B cell (primary cell): Measurements from ENCODE around the gene PLEKHA7. TPM values are rescaled to one million over a fixed set of nuclear protein-coding genes. Genes with fewer than 3 reads are reported as not detected.

Experiments
- ATAC-seq: fragments of 200-7000 bp; cut with Tn5 transposase; one replicate; pipeline ENCODE4 v1.10.0; 2021; ENCODE audit warnings: low read depth, mild to moderate bottlenecking, moderate number of reproducible peaks, moderate library complexity
- CTCF ChIA-PET: fragments of 350-600 bp; sonication (Branson Sonifier 250); formaldehyde crosslinking; loops from one replicate; lab custom pipeline; 2021; ENCODE audit warnings: antibody characterized with exemption, inconsistent platforms; lab: Charles Lee
- POLR2A ChIA-PET: fragments of 350-600 bp; sonication (Branson Sonifier 250); formaldehyde crosslinking; loops from one replicate; lab custom pipeline; 2021; ENCODE audit warnings: antibody characterized with exemption; lab: Charles Lee
- DNase-seq: peaks from one replicate; pipeline ENCODE4 v3.0.0; 2013
- H2AFZ ChIP-seq: 2 replicates; pipeline ENCODE4 v1.6.1; 2012; ENCODE audit warnings: mild to moderate bottlenecking, low read depth, low read length; ENCODE audit not compliant: insufficient read depth, poor library complexity, severe bottlenecking
- H3K27ac ChIP-seq, 2 donors: 1 replicate in 1 of 2; 2 replicates in 1 of 2; pipeline ENCODE4 v1.5.1; 2012 to 2013; ENCODE audit warnings: low read length in 2 of 2, mild to moderate bottlenecking in 2 of 2, moderate library complexity in 1 of 2
- H3K27me3 ChIP-seq, 4 experiments: fragments of 200-600 bp in 1 of 4; sonication (generic) in 1 of 4; replicated peaks in 1 of 4; 1 replicate in 2 of 4; 2 replicates in 2 of 4; pipeline versions ENCODE4 v1.6.1 to v1.7.0; 2013 to 2016; ENCODE audit warnings: low read length in 3 of 4, mild to moderate bottlenecking in 2 of 4, mixed read lengths in 1 of 4, moderate library complexity in 1 of 4; ENCODE audit not compliant: insufficient read depth in 4 of 4, control insufficient read depth in 3 of 4; ENCODE audit errors: control extremely low read depth in 1 of 4
- H3K36me3 ChIP-seq, 2 experiments: replicated peaks in 1 of 2; 1 replicate in 1 of 2; 2 replicates in 1 of 2; pipeline versions ENCODE4 v1.6.1 to v1.7.1; 2013; ENCODE audit warnings: low read length in 1 of 2; ENCODE audit not compliant: insufficient read depth in 2 of 2, control insufficient read depth in 1 of 2; ENCODE audit errors: control extremely low read depth in 1 of 2, extremely low read depth in 1 of 2
- H3K4me1 ChIP-seq, 2 donors: fragments of 200-600 bp in 1 of 2; sonication (generic) in 1 of 2; 1 replicate in 1 of 2; 2 replicates in 1 of 2; pipeline versions ENCODE4 v1.5.1 to v1.6.1; 2013 to 2017; ENCODE audit warnings: low read length in 2 of 2; ENCODE audit not compliant: control insufficient read depth in 2 of 2, insufficient read depth in 2 of 2
- H3K4me2 ChIP-seq: replicated peaks from 2 replicates; pipeline ENCODE3; 2012; ENCODE audit warnings: mild to moderate bottlenecking, low read depth, low read length; ENCODE audit not compliant: poor library complexity, severe bottlenecking
- H3K4me3 ChIP-seq, 5 experiments: fragments of 200-600 bp in 1 of 5; sonication (generic) in 1 of 5; 1 replicate in 3 of 5; 2 replicates in 2 of 5; pipeline versions ENCODE4 v1.5.1 to v1.7.0; 2011 to 2016; ENCODE audit warnings: low read length in 4 of 5, mild to moderate bottlenecking in 4 of 5, low read depth in 2 of 5, control low read depth in 1 of 5, moderate library complexity in 1 of 5; ENCODE audit not compliant: insufficient read depth in 1 of 5; ENCODE audit errors: control extremely low read depth in 1 of 5, extremely low read depth in 1 of 5
- H3K79me2 ChIP-seq: fragments of 200-600 bp; sonication (generic); one replicate; pipeline ENCODE4 v1.6.0; 2016; ENCODE audit warnings: low read length; ENCODE audit not compliant: control insufficient read depth, insufficient read depth
- H3K9ac ChIP-seq: fragments of 200-600 bp; sonication (generic); 2 replicates; pipeline ENCODE4 v1.6.1; 2017; ENCODE audit warnings: mild to moderate bottlenecking, low read length, moderate library complexity
- H3K9me3 ChIP-seq, 3 donors: one replicate each; pipeline versions ENCODE4 v1.6.1 to v1.7.1; 2013; ENCODE audit warnings: low read length in 2 of 3; ENCODE audit not compliant: control insufficient read depth in 2 of 3, insufficient read depth in 1 of 3; ENCODE audit errors: control extremely low read depth in 1 of 3
- H4K20me1 ChIP-seq: 2 replicates; pipeline ENCODE4 v1.6.0; 2012; ENCODE audit warnings: mild to moderate bottlenecking, low read length; ENCODE audit not compliant: insufficient read depth, control insufficient read depth, poor library complexity, severe bottlenecking
- H3K27ac Mint-ChIP-seq: one replicate; pipeline ENCODE4 v1.8.0; 2021; ENCODE audit warnings: mixed read lengths
- H3K27me3 Mint-ChIP-seq: one replicate; pipeline ENCODE4 v1.8.0; 2021; ENCODE audit warnings: mixed read lengths
- H3K4me1 Mint-ChIP-seq: one replicate; pipeline ENCODE4 v1.8.0; 2021; ENCODE audit warnings: mixed read lengths
- H3K4me3 Mint-ChIP-seq: one replicate; pipeline ENCODE4 v1.8.0; 2021; ENCODE audit warnings: mixed read lengths
- H3K9me3 Mint-ChIP-seq: one replicate; pipeline ENCODE4 v1.8.0; 2022; ENCODE audit warnings: mixed read lengths; ENCODE audit not compliant: insufficient read depth
- EZH2 ChIP-seq: IDR thresholded peaks from 2 replicates; pipeline ENCODE4 v1.6.1; 2012; ENCODE audit warnings: borderline replicate concordance, low read depth, mild to moderate bottlenecking, moderate library complexity, low read length; ENCODE audit not compliant: insufficient read depth, poor library complexity, severe bottlenecking
- WGBS: methylation state at CpG from one replicate; pipeline ENCODE4 v1.1.5; 2013; ENCODE audit warnings: missing lambda C conversion rate; ENCODE audit not compliant: insufficient coverage; 5-methylcytosine and 5-hydroxymethylcytosine counted together
- intact Hi-C: fragments of 100-400 bp; cut with micrococcal nuclease; formaldehyde crosslinking; loops from one replicate; pipeline ENCODE4 v1.10.0; 2022
- polyA plus RNA-seq: library from polyadenylated mRNA; depleted of rRNA; stranded (reverse); fragments of >200 nt; gene quantifications from 2 replicates; pipeline ENCODE4 v1.2.3, GENCODE V29; 2012
- total RNA-seq, 2 donors: library from RNA; stranded (reverse); fragments of 120-200 nt in 1 of 2; gene quantifications; 1 replicate in 1 of 2; 2 replicates in 1 of 2; pipeline versions ENCODE4 v1.2.3 to v1.2.4, GENCODE V29; 2013 to 2022
- TF ChIP-seq, protein P1 (sequence below): fragments of 200-600 bp; IDR thresholded peaks from one replicate; pipeline ENCODE4 v1.8.0; 2022; ENCODE audit warnings: antibody characterized with exemption, mild to moderate bottlenecking

PLEKHA7 gene
- total and polyA plus RNA-seq, 2 donors (not counting 1 experiment from before 2014, with no cell fraction given) = 1.7 to 8.2 TPM

DNA sequence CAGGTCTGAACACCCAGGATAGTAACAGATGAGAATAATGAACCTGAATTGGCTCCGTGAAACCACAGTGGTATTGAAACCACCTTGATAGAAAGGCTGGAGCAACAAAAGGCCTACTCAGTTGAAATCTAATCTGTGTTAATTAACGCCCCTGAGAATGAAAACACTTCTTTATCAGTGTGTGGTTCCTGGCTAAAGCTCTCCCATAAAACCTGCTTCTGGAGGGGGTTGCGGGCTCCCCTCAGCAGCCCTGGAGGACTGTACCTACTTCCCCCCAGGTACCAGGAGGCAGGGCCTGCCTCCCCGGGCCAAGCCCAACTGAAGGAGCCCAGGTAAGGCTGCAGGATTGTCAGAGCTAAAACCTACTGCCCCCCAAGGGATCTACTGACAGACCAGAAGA, 54.6 kb downstream of the PLEKHA7 start:
- DNase-seq = no peak
- no peak for ATAC-seq
- no peaks in the 10 kb centered on the region for H3K27me3 ChIP-seq
- H3K27ac ChIP-seq = no peak overlapping the region
- H3K4me1 ChIP-seq = no peaks in the 10 kb centered on the region
- Mint-ChIP-seq H3K4me1 (no peaks in the 10 kb centered on the region), H3K27me3 (no peaks in the 10 kb centered on the region), H3K27ac (no peak overlapping the region), H3K4me3 (no peak overlapping the region), H3K9me3 (no peaks in the 10 kb centered on the region)
- H3K9me3 ChIP-seq = no peaks in the 10 kb centered on the region
- H3K4me2 ChIP-seq = no peak overlapping the region
- intact Hi-C loops = no loop called here
- H3K4me3 ChIP-seq = no peak overlapping the region
- H3K9ac ChIP-seq = no peak overlapping the region
- no peak overlapping the region for H2AFZ ChIP-seq
- H4K20me1 ChIP-seq = no peaks in the 10 kb centered on the region
- POLR2A ChIA-PET = no interaction called here
- CTCF ChIA-PET = no interaction called here
- H3K79me2 ChIP-seq = no peaks in the 10 kb centered on the region
- 96% methylated on average over 4 of the region's 4 CpGs for WGBS
- TF ChIP-seq, protein P1, sequence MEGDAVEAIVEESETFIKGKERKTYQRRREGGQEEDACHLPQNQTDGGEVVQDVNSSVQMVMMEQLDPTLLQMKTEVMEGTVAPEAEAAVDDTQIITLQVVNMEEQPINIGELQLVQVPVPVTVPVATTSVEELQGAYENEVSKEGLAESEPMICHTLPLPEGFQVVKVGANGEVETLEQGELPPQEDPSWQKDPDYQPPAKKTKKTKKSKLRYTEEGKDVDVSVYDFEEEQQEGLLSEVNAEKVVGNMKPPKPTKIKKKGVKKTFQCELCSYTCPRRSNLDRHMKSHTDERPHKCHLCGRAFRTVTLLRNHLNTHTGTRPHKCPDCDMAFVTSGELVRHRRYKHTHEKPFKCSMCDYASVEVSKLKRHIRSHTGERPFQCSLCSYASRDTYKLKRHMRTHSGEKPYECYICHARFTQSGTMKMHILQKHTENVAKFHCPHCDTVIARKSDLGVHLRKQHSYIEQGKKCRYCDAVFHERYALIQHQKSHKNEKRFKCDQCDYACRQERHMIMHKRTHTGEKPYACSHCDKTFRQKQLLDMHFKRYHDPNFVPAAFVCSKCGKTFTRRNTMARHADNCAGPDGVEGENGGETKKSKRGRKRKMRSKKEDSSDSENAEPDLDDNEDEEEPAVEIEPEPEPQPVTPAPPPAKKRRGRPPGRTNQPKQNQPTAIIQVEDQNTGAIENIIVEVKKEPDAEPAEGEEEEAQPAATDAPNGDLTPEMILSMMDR = no peak
- no peak for TF ChIP-seq EZH2
- H3K36me3 ChIP-seq = no peaks in the 10 kb centered on the region

DNA sequence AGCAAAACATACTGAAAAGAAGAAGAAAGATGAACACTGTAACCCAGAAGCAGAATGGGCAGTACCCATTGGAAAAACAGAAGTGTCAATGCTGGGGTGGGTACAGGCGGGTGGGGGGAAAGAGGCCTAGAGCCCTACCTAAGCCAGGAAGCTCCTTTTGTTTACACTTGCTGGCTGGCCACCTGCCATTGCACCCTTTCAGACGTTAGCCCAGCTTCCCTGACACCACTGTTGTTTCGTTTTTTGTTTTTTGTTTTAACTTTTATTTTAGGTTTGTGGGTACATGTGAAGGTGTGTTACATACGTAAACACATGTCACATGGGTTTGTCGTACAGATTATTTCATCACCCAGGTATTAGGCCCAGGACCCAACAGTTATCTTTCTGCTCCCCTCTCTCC, 55.4 kb downstream of the PLEKHA7 start:
- DNase-seq = no peak

More for the DNA sequence above, 55.4 kb downstream of the PLEKHA7 start:
- H3K4me1 Mint-ChIP-seq = no peaks in the 10 kb centered on the region
- H3K4me1 ChIP-seq = no peaks in the 10 kb centered on the region
- no peaks in the 10 kb centered on the region for H3K9me3 Mint-ChIP-seq
- no peaks in the 10 kb centered on the region for H4K20me1 ChIP-seq
- H3K9ac ChIP-seq = no peak overlapping the region
- no peak overlapping the region for H3K27ac Mint-ChIP-seq
- 100% methylated on average over 1 of the region's 5 CpGs for WGBS
- ATAC-seq = no peak
- no peak overlapping the region for H3K4me3 ChIP-seq
- no peaks in the 10 kb centered on the region for H3K27me3 Mint-ChIP-seq
- no peaks in the 10 kb centered on the region for H3K36me3 ChIP-seq
- no peaks in the 10 kb centered on the region for H3K79me2 ChIP-seq
- H3K27me3 ChIP-seq = no peaks in the 10 kb centered on the region
- no peak overlapping the region for H3K27ac ChIP-seq
- no peak overlapping the region for H3K4me3 Mint-ChIP-seq
- intact Hi-C loops = no loop called here
- POLR2A ChIA-PET = no interaction called here
- no peak for TF ChIP-seq EZH2
- TF ChIP-seq, protein P1 = no peak
- CTCF ChIA-PET = no interaction called here
- no peak overlapping the region for H3K4me2 ChIP-seq
- H2AFZ ChIP-seq = no peak overlapping the region
- H3K9me3 ChIP-seq = no peaks in the 10 kb centered on the region
